Mesenchymal stem cell (in vitro differentiated cells and primary cell): ENCODE results near the gene MYD88.

Experiments used
- DNase-seq: peaks from one replicate; pipeline ENCODE4 v3.0.0-alpha.2; 2013
- H2AFZ ChIP-seq: one replicate; pipeline ENCODE4 v1.6.1; 2013; ENCODE audit warnings: low read depth, mild to moderate bottlenecking, control low read depth, inconsistent platforms, low read length, moderate library complexity
- H2AK5ac ChIP-seq: 2 replicates; pipeline ENCODE4 v1.6.1; 2013; ENCODE audit warnings: low read length, moderate library complexity, mild to moderate bottlenecking, inconsistent platforms; ENCODE audit not compliant: severe bottlenecking
- H2BK120ac ChIP-seq: one replicate; pipeline ENCODE4 v1.6.1; 2013; ENCODE audit warnings: low read depth, mild to moderate bottlenecking, inconsistent platforms, low read length, moderate library complexity
- H2BK12ac ChIP-seq, 2 experiments: one replicate each; pipeline ENCODE4 v1.6.1; 2013; ENCODE audit warnings: inconsistent platforms in 2 of 2, low read length in 2 of 2, mild to moderate bottlenecking in 2 of 2, moderate library complexity in 2 of 2, control low read depth in 1 of 2
- H2BK15ac ChIP-seq: one replicate; pipeline ENCODE4 v1.6.1; 2013; ENCODE audit warnings: mild to moderate bottlenecking, low read depth, inconsistent platforms; ENCODE audit not compliant: poor library complexity, severe bottlenecking
- H2BK5ac ChIP-seq: 2 replicates; pipeline ENCODE4 v1.6.1; 2013; ENCODE audit warnings: low read depth, mild to moderate bottlenecking, low read length, control low read depth, inconsistent platforms; ENCODE audit not compliant: poor library complexity, severe bottlenecking
- H3K14ac ChIP-seq, 2 experiments: one replicate each; pipeline ENCODE4 v1.6.1; 2013; ENCODE audit warnings: inconsistent platforms in 2 of 2, low read length in 2 of 2, control low read depth in 1 of 2, mild to moderate bottlenecking in 1 of 2, moderate library complexity in 1 of 2
- H3K18ac ChIP-seq, 2 experiments: one replicate each; pipeline ENCODE4 v1.6.1; 2013; ENCODE audit warnings: inconsistent platforms in 2 of 2, low read length in 2 of 2, control low read depth in 1 of 2, low read depth in 1 of 2, mild to moderate bottlenecking in 1 of 2
- H3K23ac ChIP-seq, 2 experiments: one replicate each; pipeline ENCODE4 v1.6.1; 2013; ENCODE audit warnings: inconsistent platforms in 2 of 2, low read length in 2 of 2, mild to moderate bottlenecking in 2 of 2, moderate library complexity in 2 of 2, control low read depth in 1 of 2
- H3K27ac ChIP-seq: 2 replicates; pipeline ENCODE4 v1.5.1; 2013; ENCODE audit warnings: mild to moderate bottlenecking, moderate library complexity, low read length, control low read depth, inconsistent platforms; ENCODE audit not compliant: poor library complexity, severe bottlenecking
- H3K27me3 ChIP-seq, 2 experiments: 2 replicates each; pipeline versions ENCODE4 v1.6.1 to v1.7.0; 2013; ENCODE audit warnings: low read length in 2 of 2, mild to moderate bottlenecking in 2 of 2, moderate library complexity in 2 of 2, control low read depth in 1 of 2, inconsistent platforms in 1 of 2; ENCODE audit not compliant: control insufficient read depth in 1 of 2, insufficient read depth in 1 of 2
- H3K36me3 ChIP-seq, 2 experiments: 2 replicates each; pipeline versions ENCODE4 v1.6.1 to v1.7.0; 2013; ENCODE audit warnings: low read length in 2 of 2, control low read depth in 1 of 2, inconsistent platforms in 1 of 2, low read depth in 1 of 2, mild to moderate bottlenecking in 1 of 2; ENCODE audit not compliant: insufficient read depth in 2 of 2, control insufficient read depth in 1 of 2
- H3K4ac ChIP-seq, 2 experiments: one replicate each; pipeline ENCODE4 v1.6.1; 2013; ENCODE audit warnings: inconsistent platforms in 2 of 2, low read length in 2 of 2, mild to moderate bottlenecking in 2 of 2, moderate library complexity in 2 of 2, control low read depth in 1 of 2, low read depth in 1 of 2
- H3K4me1 ChIP-seq: 2 replicates; pipeline ENCODE4 v1.6.1; 2013; ENCODE audit warnings: low read depth, low read length, control low read depth; ENCODE audit not compliant: control insufficient read depth, insufficient read depth
- H3K4me2 ChIP-seq: 2 replicates; pipeline ENCODE4 v1.6.1; 2013; ENCODE audit warnings: low read length, mild to moderate bottlenecking, inconsistent platforms; ENCODE audit not compliant: poor library complexity, severe bottlenecking
- H3K4me3 ChIP-seq, 2 experiments: 2 replicates each; pipeline versions ENCODE4 v1.5.1 to v1.7.0; 2013; ENCODE audit warnings: low read length in 2 of 2, mild to moderate bottlenecking in 2 of 2, control low read depth in 1 of 2, low read depth in 1 of 2; ENCODE audit not compliant: insufficient read depth in 1 of 2
- H3K79me1 ChIP-seq: replicated peaks from 2 replicates; pipeline ENCODE4 v1.6.1; 2013; ENCODE audit warnings: mild to moderate bottlenecking, control low read depth, low read length, inconsistent platforms; ENCODE audit not compliant: poor library complexity, severe bottlenecking
- H3K9ac ChIP-seq: 2 replicates; pipeline ENCODE4 v1.7.0; 2013; ENCODE audit warnings: mild to moderate bottlenecking, low read length, moderate library complexity
- H3K9me3 ChIP-seq: 2 replicates; pipeline ENCODE4 v1.7.0; 2013; ENCODE audit warnings: mild to moderate bottlenecking, low read length; ENCODE audit not compliant: control insufficient read depth
- H4K8ac ChIP-seq: one replicate; pipeline ENCODE4 v1.6.1; 2013; ENCODE audit warnings: inconsistent platforms, mild to moderate bottlenecking, low read length, moderate library complexity
- H4K91ac ChIP-seq: one replicate; pipeline ENCODE4 v1.6.1; 2013; ENCODE audit warnings: mild to moderate bottlenecking, low read length, inconsistent platforms
- WGBS: methylation state at CpG from one replicate; pipeline ENCODE4 v1.1.7; 2013; ENCODE audit warnings: mixed read lengths; 5-methylcytosine and 5-hydroxymethylcytosine counted together

Gene MYD88

DNA sequence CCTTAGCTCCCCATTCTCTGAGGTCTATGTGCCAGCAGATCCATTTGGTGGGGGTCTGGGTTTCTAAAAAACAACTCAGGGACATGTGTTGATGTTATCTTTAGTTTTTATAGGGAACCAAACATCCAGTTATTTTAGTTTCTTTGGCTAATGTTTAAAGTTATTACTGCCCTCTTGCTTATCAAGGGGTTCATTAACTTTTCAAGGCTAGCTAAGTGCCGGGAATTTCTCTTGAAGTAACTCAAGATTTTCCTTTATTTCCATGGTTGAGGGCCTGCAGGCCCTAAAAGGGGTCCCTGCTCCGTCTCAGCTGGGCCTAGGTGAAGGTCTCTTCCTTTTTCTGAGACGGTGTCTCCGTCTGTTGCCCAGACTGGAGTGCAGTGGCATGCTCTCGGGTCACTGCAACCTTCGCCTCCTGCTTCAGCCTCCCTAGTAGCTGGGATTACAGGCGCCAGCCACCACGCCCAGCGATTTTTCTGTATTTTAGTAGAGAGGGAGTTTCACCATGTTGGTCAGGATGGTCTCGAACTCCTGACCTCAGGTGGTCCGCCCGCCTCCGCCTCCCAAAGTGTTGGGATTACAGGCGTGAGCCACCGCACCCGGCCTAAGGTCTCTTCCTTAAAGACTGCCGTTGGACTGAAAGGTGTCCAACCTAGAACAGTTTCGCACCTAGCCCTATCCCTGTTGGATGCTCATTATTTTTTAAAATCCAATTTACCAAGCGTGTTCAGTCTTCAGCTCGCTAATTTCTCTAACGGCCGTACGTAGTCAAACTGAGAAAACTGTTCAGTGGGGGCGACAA is 25.6 kb downstream of the MYD88 start:
- no peak overlapping the region for H3K23ac ChIP-seq
- no peaks in the 10 kb centered on the region for H3K36me3 ChIP-seq
- no peak overlapping the region for H2BK120ac ChIP-seq
- peak overlapping the region; percentile 21 for H2AK5ac ChIP-seq
- peak overlapping the region; percentile 69 to 89 for H3K4me3 ChIP-seq
- DNase-seq, result no peak
- H3K4me2 ChIP-seq, result peak overlapping the region; percentile 84
- no peak overlapping the region for H2BK15ac ChIP-seq
- peak overlapping the region; percentile 44 for H3K27ac ChIP-seq
- peaks cover 2% of the 10 kb centered on the region for H3K4me1 ChIP-seq
- no peak overlapping the region for H4K91ac ChIP-seq
- no peak overlapping the region for H2BK5ac ChIP-seq
- H4K8ac ChIP-seq, result peak overlapping the region; percentile 87
- no peak overlapping the region for H3K14ac ChIP-seq
- WGBS, result 79% methylated on average over 24 of the region's 24 CpGs
- H3K9me3 ChIP-seq, result no peaks in the 10 kb centered on the region
- peak overlapping the region; percentile 94 for H3K9ac ChIP-seq
- peak overlapping the region in 1 of 2 experiments; percentile 37 for H3K18ac ChIP-seq
- H2BK12ac ChIP-seq, result peak overlapping the region in 1 of 2 experiments; percentile 83
- H3K79me1 ChIP-seq, result peaks cover 3% of the 10 kb centered on the region
- no peak overlapping the region for H2AFZ ChIP-seq
- no peaks in the 10 kb centered on the region for H3K27me3 ChIP-seq
- H3K4ac ChIP-seq, result peak overlapping the region; percentile 3 to 63

DNA sequence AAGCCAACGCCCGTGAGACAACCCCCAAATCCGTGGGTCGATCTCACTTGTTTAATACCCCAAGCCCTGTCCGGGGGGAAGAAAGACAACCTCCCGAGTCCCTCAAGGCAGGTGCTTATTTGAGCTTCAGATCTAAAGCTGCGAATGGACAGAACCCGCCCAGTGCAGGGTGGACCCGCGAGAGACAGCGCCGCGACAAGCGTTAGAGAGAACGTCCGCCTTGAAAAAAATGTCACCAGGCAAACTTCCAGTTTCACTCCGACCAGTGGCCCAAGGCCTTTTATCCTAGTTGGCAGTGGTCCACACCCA is 26.1 kb downstream of the MYD88 start:
- no peak overlapping the region for H2AFZ ChIP-seq
- WGBS, result 7% methylated on average over 17 of the region's 17 CpGs

DNA sequence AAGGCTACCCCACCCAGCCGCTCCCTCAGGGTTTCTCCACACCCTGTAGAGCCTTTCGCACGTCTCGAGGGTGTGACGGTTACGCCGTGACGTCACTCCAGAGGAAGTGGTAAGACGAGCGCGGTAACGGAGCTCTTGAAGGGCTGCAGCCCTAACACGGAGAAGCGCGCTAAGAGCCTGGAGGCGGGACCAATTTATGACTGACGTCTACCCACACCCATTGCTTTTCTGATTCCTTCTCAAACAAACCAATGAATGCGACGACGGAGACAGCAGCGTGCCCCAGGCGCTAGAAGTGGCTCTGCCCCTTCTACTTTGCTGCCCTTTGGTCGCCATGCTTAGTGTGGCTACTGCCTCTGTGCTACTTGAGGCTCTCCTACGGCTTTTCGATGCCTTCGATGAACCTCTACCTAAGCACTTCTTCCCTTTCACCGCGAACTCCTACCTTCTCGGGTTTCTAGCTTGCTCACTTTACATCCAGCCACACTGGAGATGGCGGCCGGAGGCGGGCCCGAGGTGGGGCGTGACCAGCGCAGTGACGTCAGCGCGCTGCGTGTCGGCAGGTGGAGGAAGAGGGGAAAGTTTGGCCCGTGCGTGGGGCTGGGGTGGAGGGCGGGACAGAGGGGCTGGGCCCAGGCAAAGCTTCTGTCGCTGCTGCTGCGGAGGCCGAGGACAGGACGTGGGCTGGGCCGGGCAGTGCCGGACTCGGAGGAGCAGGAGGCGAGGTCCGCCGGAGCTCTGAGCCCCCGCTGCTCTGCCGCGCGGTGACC is 26.7 kb downstream of the MYD88 start, which contains the start of gene OXSR1:
Gene OXSR1 (plus strand): TSS at position 586 of the 770 bp plus-strand sequence. CDS start 340 bp downstream, outside the sequence.
- under 1% methylated on average over 53 of the region's 57 CpGs for WGBS
- Histone ChIP-seq H3K14ac (peak within 1 kb of the TSS in 1 of 2 experiments; percentile 97), H2BK12ac (peak within 1 kb of the TSS; percentile 57 to 87), H2BK120ac (peak within 1 kb of the TSS; percentile 97), H3K4me3 (peak within 1 kb of the TSS; percentile 89 to 97), H4K8ac (peak within 1 kb of the TSS; percentile 93), H3K27ac (peak within 1 kb of the TSS; percentile 93), H3K9me3 (no peaks in the 10 kb centered on the region), H3K79me1 (peaks cover 3% of the 10 kb centered on the region), H2AK5ac (peak within 1 kb of the TSS; percentile 21), H3K4me2 (peak within 1 kb of the TSS; percentile 97), H2AFZ (peak within 1 kb of the TSS; percentile 93), H2BK5ac (peak within 1 kb of the TSS; percentile 66), H4K91ac (peak within 1 kb of the TSS; percentile 94), H2BK15ac (peak within 1 kb of the TSS; percentile 33), H3K4me1 (peaks cover 8% of the 10 kb centered on the region), H3K9ac (peak within 1 kb of the TSS; percentile 94), H3K23ac (peak within 1 kb of the TSS in 1 of 2 experiments; percentile 99), H3K36me3 (no peaks in the 10 kb centered on the region), H3K18ac (peak within 1 kb of the TSS; percentile 99), H3K4ac (peak within 1 kb of the TSS; percentile 77 to 97), H3K27me3 (no peaks in the 10 kb centered on the region)
- DNase-seq, result peak; percentile 100

More for the DNA sequence above, 26.1 kb downstream of the MYD88 start:
- H3K23ac ChIP-seq, result no peak overlapping the region
- H3K27me3 ChIP-seq, result no peaks in the 10 kb centered on the region
- H3K4me3 ChIP-seq, result peak overlapping the region; percentile 69 to 89
- no peak overlapping the region for H2BK15ac ChIP-seq
- peak overlapping the region; percentile 21 for H2AK5ac ChIP-seq
- H3K4ac ChIP-seq, result peak overlapping the region; percentile 3 to 63
- no peak overlapping the region for H4K91ac ChIP-seq
- H3K4me2 ChIP-seq, result peak overlapping the region; percentile 84
- H3K9me3 ChIP-seq, result no peaks in the 10 kb centered on the region
- no peak overlapping the region for H2BK5ac ChIP-seq
- H3K79me1 ChIP-seq, result peaks cover 3% of the 10 kb centered on the region
- DNase-seq, result no peak
- peak overlapping the region in 1 of 2 experiments; percentile 49 for H2BK12ac ChIP-seq
- H3K27ac ChIP-seq, result peak overlapping the region; percentile 44
- H2BK120ac ChIP-seq, result no peak overlapping the region
- peak overlapping the region; percentile 94 for H3K9ac ChIP-seq
- no peak overlapping the region for H3K14ac ChIP-seq
- no peaks in the 10 kb centered on the region for H3K36me3 ChIP-seq
- H3K18ac ChIP-seq, result peak overlapping the region; percentile 37 to 80
- peak overlapping the region; percentile 87 for H4K8ac ChIP-seq
- peaks cover 6% of the 10 kb centered on the region for H3K4me1 ChIP-seq
